Endodermal cell (in vitro differentiated cells): Measurements from ENCODE around the gene CCDC28B. TPM values are rescaled to one million over a fixed set of nuclear protein-coding genes. Genes with fewer than 3 reads are reported as not detected.
A peak's percentile ranks its signal among the peaks of the same experiment; 100 is the strongest.

Experiments used
- DNase-seq: peaks from one replicate; pipeline ENCODE4 v3.0.0-alpha.2; 2017
- H3K27ac ChIP-seq: 2 replicates; pipeline ENCODE4 v1.5.1; 2013; ENCODE audit warnings: mild to moderate bottlenecking, low read depth, low read length, moderate library complexity
- H3K27me3 ChIP-seq: 2 replicates; pipeline ENCODE4 v1.6.1; 2013; ENCODE audit warnings: mild to moderate bottlenecking, low read length, moderate library complexity; ENCODE audit not compliant: insufficient read depth, control insufficient read depth, poor library complexity, severe bottlenecking
- H3K36me3 ChIP-seq: 2 replicates; pipeline ENCODE4 v1.7.0; 2013; ENCODE audit warnings: mild to moderate bottlenecking, low read length, moderate library complexity; ENCODE audit not compliant: control insufficient read depth, insufficient read depth
- H3K4me1 ChIP-seq: one replicate; pipeline ENCODE4 v1.7.0; 2013; ENCODE audit warnings: low read length; ENCODE audit not compliant: control insufficient read depth, insufficient read depth
- H3K4me3 ChIP-seq: 2 replicates; pipeline ENCODE4 v1.5.1; 2013; ENCODE audit warnings: mild to moderate bottlenecking, low read length, moderate library complexity
- H3K9ac ChIP-seq: 2 replicates; pipeline ENCODE4 v1.6.1; 2013; ENCODE audit warnings: mild to moderate bottlenecking, low read length, moderate library complexity; ENCODE audit not compliant: poor library complexity, severe bottlenecking; ENCODE audit errors: extremely low read depth
- H3K9me3 ChIP-seq: 2 replicates; pipeline ENCODE4 v1.6.1; 2013; ENCODE audit warnings: mild to moderate bottlenecking, low read length, moderate library complexity; ENCODE audit not compliant: control insufficient read depth
- H3K27ac Mint-ChIP-seq: 2 replicates; pipeline ENCODE4 v1.8.0; 2020; ENCODE audit warnings: mixed read lengths
- H3K27me3 Mint-ChIP-seq: 2 replicates; pipeline ENCODE4 v1.8.0; 2021; ENCODE audit warnings: mild to moderate bottlenecking, mixed read lengths; ENCODE audit not compliant: insufficient read depth
- H3K36me3 Mint-ChIP-seq: 2 replicates; pipeline ENCODE4 v1.8.0; 2020; ENCODE audit warnings: low read depth, mixed read lengths
- H3K4me1 Mint-ChIP-seq: 2 replicates; pipeline ENCODE4 v1.8.0; 2020; ENCODE audit warnings: mixed read lengths
- H3K4me3 Mint-ChIP-seq: 2 replicates; pipeline ENCODE4 v1.8.0; 2020; ENCODE audit warnings: mild to moderate bottlenecking, moderate library complexity, mixed read lengths
- H3K9me3 Mint-ChIP-seq: 2 replicates; pipeline ENCODE4 v1.8.0; 2020; ENCODE audit warnings: mild to moderate bottlenecking, mixed read lengths
- WGBS, 2 experiments: methylation state at CpG; one replicate each; pipeline versions ENCODE4 v1.1.5 to v1.1.7; 2013; ENCODE audit warnings: missing lambda C conversion rate in 2 of 2, mixed read lengths in 1 of 2; ENCODE audit not compliant: insufficient coverage in 1 of 2, insufficient read length in 1 of 2; 5-methylcytosine and 5-hydroxymethylcytosine counted together
- long read RNA-seq, 4 experiments: library from polyadenylated mRNA in 2 of 4; library from RNA in 1 of 4; library from capped mRNA in 1 of 4; stranded (forward) in 3 of 4; unstranded in 1 of 4; transcript quantifications; one replicate each; pipeline ENCODE4 v2.0.0, GENCODE V29; 2020 to 2021; ENCODE audit warnings: inconsistent platforms in 1 of 4
- polyA plus RNA-seq, 2 experiments: library from polyadenylated mRNA; stranded (reverse); fragments of 50-300 nt; gene quantifications; one replicate each; pipeline ENCODE4 v1.2.3, GENCODE V29; 2013
- total RNA-seq, 2 donors: library from RNA; stranded (reverse); fragmentation: NEBNext Ultra II Directional in 1 of 2; extraction: Animal tissue kit (Norgen Biotek cat#: 25700) in 1 of 2; gene quantifications; 2 replicates in 1 of 2; 3 replicates in 1 of 2; pipeline ENCODE4 v1.2.1, GENCODE V29; 2021
- TF ChIP-seq, protein P1 (sequence below): fragments of 200-600 bp; sonication (generic); conservative IDR thresholded peaks from 2 replicates; pipeline ENCODE4 v1.5.0; 2021; ENCODE audit warnings: antibody characterized with exemption, mild to moderate bottlenecking

Gene CCDC28B
- 10 to 100 TPM in 1 of 2 donors, 1 to 10 TPM in 1; 9.2 to 11.1 TPM for total RNA-seq
- polyA plus RNA-seq (2013, experiment 1 of 2), result 26.3 TPM
- polyA plus RNA-seq (2013, experiment 2 of 2), result 22.7 TPM
- long read RNA-seq, experiment 1, partial matches to known transcripts, result 3 of 4 reads
- long read RNA-seq, experiment 1, other reads (novel, unspliced or antisense), result 1 of 4 reads
- long read RNA-seq, experiment 2, transcript CCDC28B-201 (6 exons, 1,089 nt), result major isoform, 8 of 15 reads
- long read RNA-seq, experiment 2, partial matches to known transcripts, result 6 of 15 reads
- long read RNA-seq, experiment 2, other reads (novel, unspliced or antisense), result 1 of 15 reads
- long read RNA-seq, experiment 3, partial matches to known transcripts, result 0 of 5 reads
- long read RNA-seq, experiment 3, other reads (novel, unspliced or antisense), result 1 of 5 reads
- long read RNA-seq, experiment 4, transcript CCDC28B-201 (6 exons, 1,089 nt), result major isoform, 29 of 61 reads
- long read RNA-seq, experiment 4, partial matches to known transcripts, result 25 of 61 reads
- long read RNA-seq, experiment 4, other reads (novel, unspliced or antisense), result 6 of 61 reads

DNA sequence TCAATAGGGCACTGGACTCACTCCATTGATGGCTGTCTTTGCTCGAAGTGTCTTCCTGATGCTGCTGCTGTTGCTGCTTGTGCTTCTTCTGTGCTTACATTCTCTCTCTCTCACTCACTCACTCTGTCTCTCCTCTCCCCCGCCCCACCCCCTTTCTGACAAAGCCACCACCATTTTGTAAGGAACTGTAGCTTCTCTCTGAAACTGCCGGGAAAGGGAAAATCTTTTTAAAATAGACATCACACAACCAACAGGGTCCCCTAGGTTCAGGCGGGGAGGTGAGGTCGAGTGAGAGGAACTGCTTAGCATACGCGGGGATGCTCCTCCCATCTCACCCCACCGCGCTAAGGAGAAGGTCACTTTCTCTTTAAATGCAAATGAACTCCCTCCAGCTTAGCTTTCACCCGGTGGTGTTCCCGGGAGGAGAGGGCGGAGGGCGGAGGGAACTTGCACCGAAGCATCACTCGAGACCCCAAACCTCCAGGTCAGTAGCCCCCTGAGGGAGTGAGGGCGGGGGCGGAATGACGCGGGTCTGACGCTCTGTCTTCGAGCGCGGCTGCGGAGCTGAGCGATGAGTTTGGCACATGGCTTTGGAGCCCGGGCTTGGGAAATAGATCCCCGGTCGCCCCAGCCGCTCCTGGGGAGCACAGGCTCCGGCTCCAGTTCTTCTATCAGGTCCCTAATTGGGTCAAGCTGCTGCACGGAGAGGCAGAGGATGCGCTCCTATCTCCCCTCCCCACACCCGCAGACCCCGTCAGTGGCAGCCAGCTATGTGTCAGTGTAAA is at the start of gene CCDC28B:
TSS of gene CCDC28B (plus strand) at position 370 of the 785 bp plus-strand sequence. CDS start 1,341 bp downstream, outside the sequence.
- peaks cover 17% of the 10 kb centered on the region for H3K4me1 Mint-ChIP-seq

GRCh38 chr1:32150847-32151246 is 49.5 kb upstream of the CCDC28B start:
- peaks cover 24% of the 10 kb centered on the region for H3K9me3 ChIP-seq
- no peak overlapping the region for H3K27ac ChIP-seq
- H3K4me3 Mint-ChIP-seq, result no peak overlapping the region
- no peak overlapping the region for H3K27ac Mint-ChIP-seq
- 93 to 94% methylated on average over 7 to 9 of the region's 9 CpGs for WGBS, 2 experiments
- peaks cover 26% of the 10 kb centered on the region for H3K36me3 ChIP-seq
- peaks cover 2% of the 10 kb centered on the region for H3K4me1 ChIP-seq
- H3K4me1 Mint-ChIP-seq, result peaks cover 8% of the 10 kb centered on the region
- H3K36me3 Mint-ChIP-seq, result peaks cover 25% of the 10 kb centered on the region
- TF ChIP-seq, protein P1, sequence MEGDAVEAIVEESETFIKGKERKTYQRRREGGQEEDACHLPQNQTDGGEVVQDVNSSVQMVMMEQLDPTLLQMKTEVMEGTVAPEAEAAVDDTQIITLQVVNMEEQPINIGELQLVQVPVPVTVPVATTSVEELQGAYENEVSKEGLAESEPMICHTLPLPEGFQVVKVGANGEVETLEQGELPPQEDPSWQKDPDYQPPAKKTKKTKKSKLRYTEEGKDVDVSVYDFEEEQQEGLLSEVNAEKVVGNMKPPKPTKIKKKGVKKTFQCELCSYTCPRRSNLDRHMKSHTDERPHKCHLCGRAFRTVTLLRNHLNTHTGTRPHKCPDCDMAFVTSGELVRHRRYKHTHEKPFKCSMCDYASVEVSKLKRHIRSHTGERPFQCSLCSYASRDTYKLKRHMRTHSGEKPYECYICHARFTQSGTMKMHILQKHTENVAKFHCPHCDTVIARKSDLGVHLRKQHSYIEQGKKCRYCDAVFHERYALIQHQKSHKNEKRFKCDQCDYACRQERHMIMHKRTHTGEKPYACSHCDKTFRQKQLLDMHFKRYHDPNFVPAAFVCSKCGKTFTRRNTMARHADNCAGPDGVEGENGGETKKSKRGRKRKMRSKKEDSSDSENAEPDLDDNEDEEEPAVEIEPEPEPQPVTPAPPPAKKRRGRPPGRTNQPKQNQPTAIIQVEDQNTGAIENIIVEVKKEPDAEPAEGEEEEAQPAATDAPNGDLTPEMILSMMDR, result no peak
- peaks cover 16% of the 10 kb centered on the region for H3K9me3 Mint-ChIP-seq
- DNase-seq, result no peak
- H3K4me3 ChIP-seq, result no peak overlapping the region
- H3K27me3 Mint-ChIP-seq, result no peaks in the 10 kb centered on the region
- no peak overlapping the region for H3K9ac ChIP-seq
- H3K27me3 ChIP-seq, result no peaks in the 10 kb centered on the region

More for the DNA sequence above, at the start of gene CCDC28B:
- WGBS, 2 experiments, result 0 to 1% methylated on average over 15 to 33 of the region's 34 CpGs
- TF ChIP-seq, protein P1, result no peak
- H3K36me3 Mint-ChIP-seq, result peaks cover 21% of the 10 kb centered on the region
- H3K4me3 Mint-ChIP-seq, result peak within 1 kb of the TSS; percentile 59
- H3K4me1 ChIP-seq, result no peaks in the 10 kb centered on the region
- H3K27me3 ChIP-seq, result no peaks in the 10 kb centered on the region
- H3K36me3 ChIP-seq, result peaks cover 31% of the 10 kb centered on the region
- peak; percentile 89 for DNase-seq
- no peaks in the 10 kb centered on the region for H3K9me3 ChIP-seq
- H3K9ac ChIP-seq, result peak within 1 kb of the TSS; percentile 72
- peak within 1 kb of the TSS; percentile 90 for H3K4me3 ChIP-seq
- peak within 1 kb of the TSS; percentile 90 for H3K27ac Mint-ChIP-seq
- peaks cover 10% of the 10 kb centered on the region for H3K27me3 Mint-ChIP-seq
- H3K27ac ChIP-seq, result peak within 1 kb of the TSS; percentile 86
- no peaks in the 10 kb centered on the region for H3K9me3 Mint-ChIP-seq

GRCh38 chr1:32151319-32151787 is 49.0 kb upstream of the CCDC28B start:
- peaks cover 16% of the 10 kb centered on the region for H3K9me3 Mint-ChIP-seq

More at GRCh38 chr1:32151319-32151787, 49.0 kb upstream of the CCDC28B start:
- WGBS, 2 experiments, result 86 to 93% methylated on average over 3 to 5 of the region's 5 CpGs
- H3K4me1 ChIP-seq, result peaks cover 2% of the 10 kb centered on the region
- no peak overlapping the region for H3K4me3 ChIP-seq
- H3K27me3 ChIP-seq, result no peaks in the 10 kb centered on the region
- TF ChIP-seq, protein P1, result no peak
- no peak overlapping the region for H3K4me3 Mint-ChIP-seq
- peaks cover 22% of the 10 kb centered on the region for H3K9me3 ChIP-seq
- no peak overlapping the region for H3K27ac Mint-ChIP-seq
- peaks cover 30% of the 10 kb centered on the region for H3K36me3 Mint-ChIP-seq
- peaks cover 8% of the 10 kb centered on the region for H3K4me1 Mint-ChIP-seq
- no peak overlapping the region for H3K27ac ChIP-seq
- DNase-seq, result no peak
- H3K36me3 ChIP-seq, result peaks cover 30% of the 10 kb centered on the region
- H3K27me3 Mint-ChIP-seq, result no peaks in the 10 kb centered on the region
- no peak overlapping the region for H3K9ac ChIP-seq
